Subcutaneous abdominal adipose tissue (tissue), 5 donors: ENCODE measurements around the gene TMBIM6.
"Not testable (repeated sequence)": the region's sequence is repeated elsewhere in the genome, so short reads cannot be mapped to it uniquely, and the experiment has no call there.

Experiments used
- H3K27ac ChIP-seq: one replicate; pipeline ENCODE4 v1.7.0; 2013; ENCODE audit warnings: low read depth, mild to moderate bottlenecking, inconsistent platforms, low read length, moderate library complexity
- H3K27me3 ChIP-seq, 5 donors: one replicate each; pipeline ENCODE4 v1.7.0; 2013; ENCODE audit warnings: low read length in 5 of 5, inconsistent platforms in 1 of 5; ENCODE audit not compliant: control insufficient read depth in 5 of 5, insufficient read depth in 4 of 5
- H3K36me3 ChIP-seq, 5 donors: one replicate each; pipeline ENCODE4 v1.7.0; 2013; ENCODE audit warnings: low read length in 5 of 5; ENCODE audit not compliant: control insufficient read depth in 5 of 5, insufficient read depth in 5 of 5
- H3K4me1 ChIP-seq, 5 donors: one replicate each; pipeline ENCODE4 v1.7.0; 2013; ENCODE audit warnings: low read length in 5 of 5, mild to moderate bottlenecking in 3 of 5, moderate library complexity in 1 of 5; ENCODE audit not compliant: control insufficient read depth in 5 of 5, insufficient read depth in 5 of 5
- H3K4me3 ChIP-seq, 5 donors: one replicate each; pipeline ENCODE4 v1.7.0; 2013; ENCODE audit warnings: low read length in 5 of 5, low read depth in 1 of 5
- H3K9ac ChIP-seq, 5 donors: one replicate each; pipeline ENCODE4 v1.7.0; 2013; ENCODE audit warnings: low read length in 5 of 5, mild to moderate bottlenecking in 4 of 5, moderate library complexity in 3 of 5
- H3K9me3 ChIP-seq, 5 donors: one replicate each; pipeline ENCODE4 v1.7.0; 2013; ENCODE audit warnings: low read length in 5 of 5; ENCODE audit not compliant: control insufficient read depth in 5 of 5
- donor health status: healthy.
- donor health status: healthy.
- donor health status: healthy.
- donor health status: healthy.
- donor health status: healthy.

TMBIM6 gene

DNA sequence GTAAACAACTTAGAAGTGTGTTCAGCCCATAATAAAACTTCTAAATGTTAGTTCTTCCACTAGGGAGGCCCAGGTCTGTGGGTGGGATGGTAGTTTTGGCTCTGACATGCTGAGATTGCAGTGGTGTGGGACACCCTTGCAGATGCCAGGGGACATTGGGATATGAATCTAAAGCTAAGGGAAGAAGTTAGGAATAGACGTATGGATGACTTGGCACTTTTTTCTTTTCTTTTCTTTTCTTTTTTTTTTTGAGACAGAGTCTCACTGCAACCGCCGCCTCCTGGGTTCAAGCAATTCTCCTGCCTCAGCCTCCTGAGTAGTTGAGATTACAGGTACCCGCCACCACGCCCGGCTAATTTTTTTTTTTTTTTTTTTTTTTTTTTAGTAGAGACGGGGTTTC is 31.7 kb downstream of the TMBIM6 start:
- not testable (repeated sequence) for H3K9me3 ChIP-seq, H3K9ac ChIP-seq, H3K4me1 ChIP-seq, H3K4me3 ChIP-seq, H3K36me3 ChIP-seq, H3K27me3 ChIP-seq, H3K27ac ChIP-seq

DNA sequence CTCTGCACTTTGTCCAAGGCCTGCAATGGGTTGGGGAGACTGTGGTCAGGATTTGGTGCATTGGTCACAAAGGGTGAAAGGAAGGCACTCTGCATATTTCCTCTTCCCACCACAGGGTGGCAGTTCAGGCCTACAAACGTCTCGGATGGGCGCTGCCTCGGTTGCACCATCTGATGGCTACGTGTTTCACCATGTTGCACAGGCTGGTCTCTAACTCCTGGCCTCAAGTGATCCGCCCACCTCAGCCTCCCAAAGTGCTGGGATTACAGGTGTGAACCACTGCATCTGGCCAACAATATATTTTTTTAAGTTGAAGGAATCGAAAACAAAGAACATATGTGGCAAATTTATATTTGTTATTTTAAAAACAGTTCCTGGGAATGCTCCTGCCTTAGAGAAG is 35.1 kb downstream of the TMBIM6 start:
- no peaks in the 10 kb centered on the region for H3K36me3 ChIP-seq
- no peaks in the 10 kb centered on the region for H3K9me3 ChIP-seq
- H3K27ac ChIP-seq: no peak overlapping the region
- H3K4me3 ChIP-seq: peak overlapping the region in 1 of 5 donors; percentile 9
- no peak overlapping the region for H3K9ac ChIP-seq
- peaks cover 0 to 4% (median 0%) of the 10 kb centered on the region in 5 donors for H3K4me1 ChIP-seq
- H3K27me3 ChIP-seq: peaks cover 0 to 7% (median 0%) of the 10 kb centered on the region in 5 donors

DNA sequence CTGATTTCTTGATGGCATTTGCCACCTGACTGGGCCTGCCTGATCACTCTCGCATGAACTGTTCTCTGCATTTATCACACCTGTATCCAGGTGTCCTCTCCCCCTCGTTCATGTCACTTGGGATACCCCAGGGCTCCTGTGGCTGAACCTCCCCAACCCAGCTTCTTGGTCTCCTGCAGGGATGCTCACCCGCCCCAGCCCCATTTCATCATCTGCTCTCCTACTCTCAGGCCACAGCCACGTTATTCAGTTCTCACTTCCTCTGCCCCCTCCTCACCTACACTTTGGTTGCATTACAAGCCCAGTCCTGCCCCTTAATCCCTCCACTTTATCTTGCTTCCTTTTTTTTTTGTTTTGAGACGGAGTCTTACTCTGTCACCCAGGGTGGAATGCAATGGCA is 35.5 kb downstream of the TMBIM6 start:
- Histone ChIP-seq H3K9me3 (no peaks in the 10 kb centered on the region), H3K9ac (no peak overlapping the region), H3K4me1 (peaks cover 0 to 4% (median 0%) of the 10 kb centered on the region in 5 donors), H3K27me3 (peaks cover 0 to 7% (median 0%) of the 10 kb centered on the region in 5 donors), H3K36me3 (no peaks in the 10 kb centered on the region), H3K27ac (no peak overlapping the region), H3K4me3 (no peak overlapping the region)

DNA sequence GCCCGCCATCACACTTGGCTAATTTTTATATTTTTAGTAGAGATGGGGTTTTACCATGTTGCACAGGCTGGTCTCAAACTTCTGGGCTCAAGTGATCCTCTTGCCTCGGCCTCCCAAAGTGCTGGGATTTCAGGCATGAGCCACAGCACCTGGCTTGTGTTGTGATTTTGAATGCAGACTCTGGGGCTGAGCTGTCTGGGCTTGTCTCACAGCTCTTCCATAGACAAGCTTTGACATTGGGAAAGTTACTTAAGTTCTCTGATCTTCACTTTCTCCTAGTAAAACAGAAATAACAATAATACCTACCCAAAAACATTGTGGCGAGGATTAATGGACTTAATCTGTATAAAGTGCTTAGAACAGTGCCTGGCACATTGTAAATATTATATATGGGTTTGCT is 36.0 kb downstream of the TMBIM6 start:
- Histone ChIP-seq H3K27ac (no peak overlapping the region), H3K27me3 (peaks cover 0 to 7% (median 0%) of the 10 kb centered on the region in 5 donors), H3K4me1 (peaks cover 0 to 4% (median 0%) of the 10 kb centered on the region in 5 donors), H3K9ac (no peak overlapping the region), H3K4me3 (no peak overlapping the region), H3K36me3 (no peaks in the 10 kb centered on the region), H3K9me3 (no peaks in the 10 kb centered on the region)

DNA sequence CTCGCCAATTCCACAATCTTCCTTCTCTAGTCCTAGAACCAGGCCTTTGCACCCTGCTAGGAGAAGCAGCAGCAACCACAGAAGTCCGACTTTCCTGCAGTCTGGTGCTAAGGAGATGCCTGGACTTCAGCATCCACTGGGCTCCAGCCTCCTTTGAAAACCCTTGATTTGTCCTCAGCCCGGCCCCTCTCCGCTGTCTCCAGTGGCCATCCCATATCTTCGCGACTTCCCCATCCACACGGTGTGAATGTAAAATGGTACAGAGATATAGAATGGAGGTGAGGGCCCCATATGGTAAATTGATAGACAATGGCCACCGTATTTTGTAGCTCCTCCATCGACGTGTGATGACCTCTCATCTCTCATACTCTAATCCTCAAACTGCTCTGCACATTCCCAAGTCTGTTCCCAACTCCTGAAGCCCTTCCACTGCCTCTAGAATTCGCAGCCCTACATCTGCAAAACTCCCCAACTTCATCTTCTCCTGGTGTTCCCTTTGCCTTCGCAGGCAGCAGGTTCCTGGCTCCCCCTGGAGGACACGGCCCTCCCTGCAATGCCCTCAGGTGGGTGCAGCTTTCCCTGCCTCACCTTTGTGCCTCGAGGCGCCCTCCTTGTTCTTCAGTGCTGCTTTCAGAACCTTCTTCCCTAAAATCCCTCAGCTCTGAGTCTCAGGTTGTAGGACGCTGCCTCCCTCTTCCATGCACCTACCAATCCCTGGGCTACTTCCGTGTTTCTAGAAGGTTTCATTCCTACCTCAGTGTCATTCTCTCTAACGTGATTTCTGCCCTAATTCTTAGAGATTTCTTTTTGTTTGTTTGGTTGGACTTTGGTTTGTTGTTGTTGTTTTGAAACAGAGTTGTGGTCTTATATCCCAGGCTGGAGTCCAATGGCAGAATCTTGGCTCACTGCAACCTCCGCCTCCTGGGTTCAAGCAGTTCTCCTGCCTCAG is 36.7 kb downstream of the TMBIM6 start:
- H3K4me1 ChIP-seq: peaks cover 0 to 4% (median 0%) of the 10 kb centered on the region in 5 donors
- no peak overlapping the region for H3K9ac ChIP-seq
- no peak overlapping the region for H3K4me3 ChIP-seq
- peaks cover 0 to 7% (median 0%) of the 10 kb centered on the region in 5 donors for H3K27me3 ChIP-seq
- no peak overlapping the region for H3K27ac ChIP-seq
- no peaks in the 10 kb centered on the region for H3K9me3 ChIP-seq
- no peaks in the 10 kb centered on the region for H3K36me3 ChIP-seq

DNA sequence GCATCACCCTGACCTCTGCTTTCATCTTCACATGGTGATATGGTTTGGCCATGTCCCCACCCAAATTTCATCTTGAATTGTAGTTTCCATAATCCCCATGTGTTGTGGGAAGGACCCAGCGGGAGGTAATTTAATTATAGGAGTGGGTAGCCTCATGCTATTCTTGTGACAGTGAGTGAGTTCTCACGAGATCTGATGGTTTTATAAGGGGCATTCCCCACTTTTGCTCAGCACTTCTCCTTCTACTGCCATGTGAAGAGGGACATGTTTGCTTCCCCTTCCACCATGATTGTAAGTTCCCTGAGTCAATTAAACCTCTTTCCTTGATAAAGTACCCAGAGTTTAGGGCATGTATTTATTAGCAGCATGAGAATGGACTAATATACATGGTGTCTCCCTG is 38.2 kb downstream of the TMBIM6 start:
- Histone ChIP-seq H3K36me3 (no peaks in the 10 kb centered on the region), H3K27me3 (peaks cover 0 to 7% (median 0%) of the 10 kb centered on the region in 5 donors), H3K4me1 (peaks cover 2 to 19% (median 13%) of the 10 kb centered on the region in 5 donors), H3K27ac (no peak overlapping the region), H3K9ac (no peak overlapping the region), H3K9me3 (no peaks in the 10 kb centered on the region), H3K4me3 (no peak overlapping the region)

DNA sequence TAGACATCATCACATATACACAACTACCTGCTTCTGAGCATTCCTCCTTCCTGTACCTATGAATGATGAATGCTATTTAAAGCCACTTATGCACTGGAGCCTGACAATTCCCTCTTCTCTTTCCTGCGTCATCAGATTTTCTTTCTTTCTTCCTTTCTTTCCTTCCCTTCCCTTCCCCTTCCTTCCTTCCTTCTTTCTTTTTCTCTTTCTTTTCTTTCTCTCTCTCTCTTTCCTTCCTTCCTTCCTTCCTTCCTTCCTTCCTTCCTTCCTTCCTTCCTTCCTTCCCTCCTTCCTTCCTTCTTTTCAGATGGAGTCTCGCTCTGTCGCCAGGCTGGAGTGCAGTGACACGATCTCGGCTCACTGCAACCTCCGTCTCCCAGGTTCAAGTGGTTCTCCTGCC is 39.6 kb downstream of the TMBIM6 start:
- H3K9ac ChIP-seq, H3K9me3 ChIP-seq, H3K27ac ChIP-seq, H3K4me3 ChIP-seq, H3K27me3 ChIP-seq, H3K36me3 ChIP-seq: not testable (repeated sequence)
- H3K4me1 ChIP-seq: peaks cover 2 to 24% (median 16%) of the 10 kb centered on the region in 5 donors

DNA sequence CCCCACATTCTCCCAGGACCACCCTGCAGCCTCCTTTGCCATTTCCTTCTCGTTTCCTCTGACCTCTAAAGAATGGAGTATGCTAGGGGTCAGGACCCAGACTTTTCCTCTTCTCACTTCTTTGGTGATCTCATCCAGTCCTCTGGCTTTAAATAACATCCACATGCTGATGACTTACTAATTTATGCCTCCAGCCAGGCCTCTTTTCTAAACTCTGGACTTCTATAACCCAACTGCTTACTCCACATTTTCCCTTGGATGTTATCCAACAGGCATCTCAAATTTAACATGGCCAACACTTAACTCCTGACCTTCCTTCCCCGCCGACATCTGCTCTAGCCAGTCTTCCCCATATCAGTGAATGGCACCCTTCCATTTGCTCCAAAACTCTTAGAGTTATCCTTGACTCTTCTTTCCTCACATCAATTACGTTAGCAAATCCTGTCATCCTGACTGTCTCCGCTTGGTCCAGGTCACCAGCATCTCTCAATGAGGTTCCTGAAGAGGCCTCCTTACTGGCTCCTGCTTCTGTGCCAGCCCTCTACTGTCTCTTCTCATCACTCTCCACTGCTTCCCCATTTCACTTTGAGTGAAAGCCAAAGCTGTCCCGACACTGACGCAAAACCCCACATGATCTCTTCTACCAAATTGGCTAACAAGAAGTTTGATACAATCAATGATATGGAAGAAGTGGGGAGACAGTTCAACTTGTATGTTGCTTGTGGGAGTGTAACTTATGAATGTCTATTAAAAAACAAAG is 42.7 kb downstream of the TMBIM6 start:
- Histone ChIP-seq H3K9me3 (peaks cover 0 to 3% (median 0%) of the 10 kb centered on the region in 5 donors), H3K27ac (peak overlapping the region; percentile 31), H3K4me3 (no peak overlapping the region), H3K27me3 (peaks cover 0 to 2% (median 0%) of the 10 kb centered on the region in 5 donors), H3K9ac (no peak overlapping the region), H3K4me1 (peaks cover 2 to 20% (median 16%) of the 10 kb centered on the region in 5 donors), H3K36me3 (no peaks in the 10 kb centered on the region)

DNA sequence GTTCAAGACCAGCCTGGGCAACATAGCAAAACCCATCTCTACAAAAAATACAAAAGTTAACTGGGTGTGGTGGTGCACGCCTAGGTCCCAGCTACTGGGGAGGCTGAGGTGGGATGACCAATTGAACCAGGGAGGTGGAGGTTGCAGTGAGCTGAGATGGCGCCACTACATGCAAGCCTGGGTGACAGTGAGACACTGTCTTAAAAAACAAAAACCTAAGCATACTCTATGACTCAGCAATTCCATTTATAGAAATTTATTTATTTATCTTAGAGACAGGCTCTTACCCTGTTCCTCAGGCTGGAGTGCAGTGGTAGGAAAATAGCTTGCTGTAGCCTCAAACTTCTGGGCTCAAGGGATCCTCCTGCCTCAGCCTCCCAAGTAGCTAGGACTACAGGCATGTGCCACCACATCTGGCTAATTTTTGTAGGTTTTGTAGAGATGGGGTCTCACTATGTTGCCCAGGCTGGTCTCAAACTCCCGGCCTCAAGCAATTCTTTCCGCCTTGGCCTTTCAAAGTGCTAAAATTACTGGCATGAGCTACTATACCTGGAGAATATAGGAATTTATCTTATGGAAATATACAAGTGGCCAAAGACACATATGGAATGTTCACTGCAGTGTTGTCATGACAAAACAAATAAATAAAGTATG is 43.5 kb downstream of the TMBIM6 start:
- H3K36me3 ChIP-seq: peaks cover 0 to 5% (median 4%) of the 10 kb centered on the region in 5 donors
- H3K27me3 ChIP-seq: no peaks in the 10 kb centered on the region
- H3K9me3 ChIP-seq: peaks cover 0 to 3% (median 0%) of the 10 kb centered on the region in 5 donors
- H3K4me3 ChIP-seq: no peak overlapping the region
- H3K4me1 ChIP-seq: peaks cover 2 to 20% (median 16%) of the 10 kb centered on the region in 5 donors
- H3K9ac ChIP-seq: no peak overlapping the region
- peak overlapping the region; percentile 31 for H3K27ac ChIP-seq
